HEK293 (cell line): ENCODE data around the gene NRP1.

ENCODE experiments used
- CTCF ChIA-PET: fragments of 350-600 bp; formaldehyde crosslinking; extraction: SDS; loops from one replicate; lab custom pipeline; 2021; ENCODE audit warnings: antibody characterized with exemption; lab: Yijun Ruan, JAX
- POLR2A ChIA-PET: fragments of 300-600 bp; formaldehyde crosslinking; extraction: SDS; loops from one replicate; lab custom pipeline; 2020; ENCODE audit warnings: antibody characterized with exemption, inconsistent platforms; lab: Yijun Ruan, JAX
- H3K27ac ChIP-seq: fragments of 200-500 bp; sonication (Bioruptor generic); 2 replicates; pipeline ENCODE4 v1.5.1; 2014; ENCODE audit warnings: low read depth, low read length, control low read depth, inconsistent platforms; ENCODE audit errors: extremely low read depth
- H3K36me3 ChIP-seq, 2 experiments: fragments of 200-500 bp in 1 of 2; sonication (Bioruptor generic) in 1 of 2; 1 replicate in 1 of 2; 2 replicates in 1 of 2; pipeline ENCODE4 v1.5.1; 2014 to 2017; ENCODE audit warnings: inconsistent platforms in 2 of 2, low read length in 2 of 2; ENCODE audit not compliant: control insufficient read depth in 2 of 2, insufficient read depth in 1 of 2
- H3K4me1 ChIP-seq: fragments of 200-500 bp; sonication (Bioruptor generic); 2 replicates; pipeline ENCODE4 v1.5.1; 2014; ENCODE audit warnings: mild to moderate bottlenecking, low read length, inconsistent platforms; ENCODE audit not compliant: control insufficient read depth, insufficient read depth
- H3K4me3 ChIP-seq: 2 replicates; pipeline ENCODE4 v1.5.1; 2011; ENCODE audit warnings: low read depth, mild to moderate bottlenecking, control low read depth, low read length, moderate library complexity
- H3K9me3 ChIP-seq: fragments of 200-500 bp; sonication (Bioruptor generic); 2 replicates; pipeline ENCODE4 v1.5.1; 2014; ENCODE audit warnings: low read depth, low read length, inconsistent platforms; ENCODE audit not compliant: control insufficient read depth, insufficient read depth
- CTCF ChIP-seq: fragments of 450-650 bp; formaldehyde crosslinking; IDR thresholded peaks from 2 replicates; pipeline ENCODE4 v1.5.1; 2016; ENCODE audit warnings: missing biosample characterization, missing genetic modification characterization
- FEZF1 ChIP-seq: fragments of 450-650 bp; formaldehyde crosslinking; IDR thresholded peaks from 2 replicates; pipeline ENCODE4 v1.5.1; 2016; ENCODE audit warnings: missing biosample characterization, missing genetic modification characterization
- GLIS1 ChIP-seq: fragments of 450-650 bp; formaldehyde crosslinking; IDR thresholded peaks from 2 replicates; pipeline ENCODE4 v1.5.1; 2016; ENCODE audit warnings: missing biosample characterization, missing genetic modification characterization
- KLF8 ChIP-seq: fragments of 450-650 bp; formaldehyde crosslinking; IDR thresholded peaks from 2 replicates; pipeline ENCODE4 v1.5.1; 2016; ENCODE audit warnings: missing biosample characterization, missing genetic modification characterization
- MZF1 ChIP-seq: fragments of 450-650 bp; formaldehyde crosslinking; IDR thresholded peaks from 2 replicates; pipeline ENCODE4 v1.5.1; 2017; ENCODE audit warnings: missing biosample characterization, missing genetic modification characterization, borderline replicate concordance
- OSR2 ChIP-seq: fragments of 450-650 bp; formaldehyde crosslinking; IDR thresholded peaks from 2 replicates; pipeline ENCODE4 v1.5.1; 2016; ENCODE audit warnings: missing biosample characterization, missing genetic modification characterization
- PRDM2 ChIP-seq: fragments of 450-650 bp; formaldehyde crosslinking; IDR thresholded peaks from 2 replicates; pipeline ENCODE4 v1.5.1; 2016; ENCODE audit warnings: missing biosample characterization, missing genetic modification characterization, borderline replicate concordance
- SP3 ChIP-seq: fragments of 450-650 bp; formaldehyde crosslinking; IDR thresholded peaks from 2 replicates; pipeline ENCODE4 v1.5.1; 2016; ENCODE audit warnings: missing biosample characterization, missing genetic modification characterization
- YY2 ChIP-seq: fragments of 450-650 bp; formaldehyde crosslinking; IDR thresholded peaks from 2 replicates; pipeline ENCODE4 v1.5.1; 2016; ENCODE audit warnings: missing biosample characterization, missing genetic modification characterization
- ZNF10 ChIP-seq: fragments of 450-650 bp; formaldehyde crosslinking; IDR thresholded peaks from 2 replicates; pipeline ENCODE4 v1.5.1; 2017; ENCODE audit warnings: missing biosample characterization, missing genetic modification characterization
- ZNF132 ChIP-seq: fragments of 450-650 bp; formaldehyde crosslinking; IDR thresholded peaks from 2 replicates; pipeline ENCODE4 v1.5.1; 2017; ENCODE audit warnings: missing biosample characterization, missing genetic modification characterization, borderline replicate concordance
- ZNF140 ChIP-seq: fragments of 450-650 bp; formaldehyde crosslinking; IDR thresholded peaks from 2 replicates; pipeline ENCODE4 v1.5.1; 2016; ENCODE audit warnings: missing biosample characterization, missing genetic modification characterization
- ZNF18 ChIP-seq: fragments of 450-650 bp; formaldehyde crosslinking; IDR thresholded peaks from 2 replicates; pipeline ENCODE4 v1.5.1; 2016; ENCODE audit warnings: missing biosample characterization, missing genetic modification characterization
- ZNF311 ChIP-seq: fragments of 450-650 bp; formaldehyde crosslinking; IDR thresholded peaks from 2 replicates; pipeline ENCODE4 v1.5.1; 2017; ENCODE audit warnings: missing biosample characterization, missing genetic modification characterization, borderline replicate concordance
- ZNF324 ChIP-seq: fragments of 450-650 bp; formaldehyde crosslinking; IDR thresholded peaks from 2 replicates; pipeline ENCODE4 v1.5.1; 2016; ENCODE audit warnings: missing biosample characterization, missing genetic modification characterization
- ZNF391 ChIP-seq: fragments of 450-650 bp; formaldehyde crosslinking; IDR thresholded peaks from 2 replicates; pipeline ENCODE4 v1.5.1; 2016; ENCODE audit warnings: low read depth, missing biosample characterization, missing genetic modification characterization, borderline replicate concordance
- ZNF488 ChIP-seq: fragments of 450-650 bp; formaldehyde crosslinking; IDR thresholded peaks from 2 replicates; pipeline ENCODE4 v1.5.1; 2016; ENCODE audit warnings: missing biosample characterization, missing genetic modification characterization
- ZNF629 ChIP-seq: fragments of 450-650 bp; formaldehyde crosslinking; IDR thresholded peaks from 2 replicates; pipeline ENCODE4 v1.5.1; 2017; ENCODE audit warnings: missing biosample characterization, missing genetic modification characterization
- ZNF843 ChIP-seq: fragments of 450-650 bp; formaldehyde crosslinking; IDR thresholded peaks from 2 replicates; pipeline ENCODE4 v1.5.1; 2016; ENCODE audit warnings: missing biosample characterization, missing genetic modification characterization
- ZSCAN16 ChIP-seq: fragments of 450-650 bp; formaldehyde crosslinking; IDR thresholded peaks from 2 replicates; pipeline ENCODE4 v1.5.1; 2016; ENCODE audit warnings: missing biosample characterization, missing genetic modification characterization

The NRP1 gene

GRCh38 chr10:33334805-33335550, 511 bp upstream of the NRP1 start (continued):
- TF ChIP-seq CTCF (peak; percentile 98), SP3 (tag by site-specific recombination) (peak; percentile 55), KLF8 (peak; percentile 50), ZNF324 (no peak), YY2 (no peak), OSR2 (tag by site-specific recombination) (peak; percentile 30), ZNF843 (tag by site-specific recombination) (peak; percentile 68; the same call in 1 of the 2 replicates), MZF1 (tag by site-specific recombination) (peak; percentile 34; the same call in 1 of the 2 replicates), GLIS1 (tag by site-specific recombination) (peak; percentile 72)

- ChIA-PET CTCF (interaction anchor here (0.5 to 3.9 kb wide), 11 partner anchors 91 to 1305 kb away, joined by 3 to 16 read pairs (median 3); no protein-coding TSS in a partner anchor), POLR2A (interaction anchor here (1.4 to 1.7 kb wide), 2 partner anchors 9 to 151 kb away, joined by 4 to 5 read pairs; no protein-coding TSS in a partner anchor)
- Histone ChIP-seq H3K4me3 (peak overlapping the region; percentile 90), H3K36me3 (peaks cover 9 to 19% of the 10 kb centered on the region in 2 experiments; a peak in 2 of 3 replicates), H3K9me3 (no peaks in the 10 kb centered on the region), H3K4me1 (peaks cover 14% of the 10 kb centered on the region), H3K27ac (peak overlapping the region; percentile 99)
- TF ChIP-seq ZSCAN16 (tag by site-specific recombination) (no peak), ZNF18 (tag by site-specific recombination) (peak; percentile 55; the same call in 1 of the 2 replicates), ZNF629 (tag by site-specific recombination) (peak; percentile 72), PRDM2 (tag by site-specific recombination) (no peak), FEZF1 (peak; percentile 88), ZNF140 (tag by site-specific recombination) (no peak), ZNF391 (no peak), ZNF311 (tag by site-specific recombination) (no peak), ZNF10 (tag by site-specific recombination) (peak; percentile 45; the same call in 1 of the 2 replicates), ZNF488 (no peak), ZNF132 (tag by site-specific recombination) (no peak)
Observed at GRCh38 chr10:33333260-33334101, 986 bp downstream of the NRP1 start.
